ENCODE results near the gene SHE.

Gene SHE

GRCh38 chr1:154476791-154477190 is 25.4 kb downstream of the SHE start:
- DNase-seq, result no peak

GRCh38 chr1:154474802-154475201 is 27.4 kb downstream of the SHE start:
- DNase-seq, result no peak

- no peak for DNase-seq
Measured at GRCh38 chr1:154471304-154471703, 30.9 kb downstream of the SHE start.

- no peak for DNase-seq
Measured at GRCh38 chr1:154469844-154470560, 32.2 kb downstream of the SHE start.

- DNase-seq, result no peak
Measured at GRCh38 chr1:154468535-154469250, 33.5 kb downstream of the SHE start.

GRCh38 chr1:154467434-154468102 is 34.6 kb downstream of the SHE start:
- DNase-seq, result no peak

- no peak for DNase-seq
Measured at GRCh38 chr1:154466921-154467417, 35.2 kb downstream of the SHE start.

GRCh38 chr1:154466206-154466605 is 36.0 kb downstream of the SHE start:
- DNase-seq, result no peak

- no peak for DNase-seq
Measured at GRCh38 chr1:154465621-154466195, 36.5 kb downstream of the SHE start.

- DNase-seq, result no peak
Measured at GRCh38 chr1:154463512-154463990, 38.7 kb downstream of the SHE start.

GRCh38 chr1:154460695-154461260 is 41.4 kb downstream of the SHE start:
- DNase-seq, result no peak

GRCh38 chr1:154459080-154459479 is 43.1 kb downstream of the SHE start:
- no peak for DNase-seq

- DNase-seq, result no peak
Measured at GRCh38 chr1:154456631-154457030, 45.6 kb downstream of the SHE start.

GRCh38 chr1:154454386-154455120 is 47.7 kb downstream of the SHE start:
- no peak for DNase-seq

- no peak for DNase-seq
Measured at GRCh38 chr1:154453574-154454352, 48.4 kb downstream of the SHE start.

- no peak for DNase-seq
Measured at GRCh38 chr1:154453161-154453560, 49.1 kb downstream of the SHE start.

GRCh38 chr1:154448331-154448811 is 53.8 kb downstream of the SHE start:
- no peak for DNase-seq

- DNase-seq, result no peak
Measured at GRCh38 chr1:154446789-154447188, 55.4 kb downstream of the SHE start.

GRCh38 chr1:154446292-154446691 is 55.9 kb downstream of the SHE start:
- DNase-seq, result no peak

GRCh38 chr1:154445040-154445472 is 57.2 kb downstream of the SHE start:
- no peak for DNase-seq

Measured in NCI-H446 treated with DMSO at 0.1 percent for 48 hours (cell line).